HG02642 (cell line): ENCODE measurements around the gene CHST6.
"Not testable (repeated sequence)": the region's sequence is repeated elsewhere in the genome, so short reads cannot be mapped to it uniquely, and the experiment has no call there.

Experiments used
- ATAC-seq: cut with Tn5 transposase; IDR thresholded peaks from one replicate; pipeline ENCODE4 v1.9.1; 2021; ENCODE audit warnings: mild to moderate bottlenecking; ENCODE audit not compliant: unreplicated experiment, poor library complexity

The CHST6 gene

GRCh38 chr16:75456486-75456885 lies 38.8 kb downstream of the CHST6 start:
- not testable (repeated sequence) for ATAC-seq

DNA sequence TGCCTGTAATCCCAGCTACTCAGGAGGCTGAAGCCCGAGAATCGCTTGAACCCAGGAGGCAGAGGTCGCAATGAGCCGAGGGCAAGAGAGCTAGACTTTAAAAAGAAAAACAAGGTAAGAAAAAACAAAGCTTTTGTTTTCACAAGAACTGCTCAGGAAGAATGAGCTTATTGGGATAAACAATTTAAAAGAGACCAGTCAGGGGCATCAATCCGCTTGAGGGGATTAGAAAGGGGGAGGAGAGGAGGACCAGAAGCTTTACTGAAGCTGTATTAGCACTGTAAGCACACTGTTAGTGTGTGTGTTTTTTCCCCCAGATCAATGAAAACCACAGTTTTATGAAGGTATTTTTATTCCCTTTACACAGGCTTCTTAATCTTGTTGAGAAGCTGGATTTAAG lies 39.6 kb downstream of the CHST6 start:
- ATAC-seq, result no peak

- no peak for ATAC-seq
Observed at GRCh38 chr16:75452464-75453190, 42.6 kb downstream of the CHST6 start.

- no peak for ATAC-seq
Observed at GRCh38 chr16:75446416-75446815, 48.8 kb downstream of the CHST6 start.

DNA sequence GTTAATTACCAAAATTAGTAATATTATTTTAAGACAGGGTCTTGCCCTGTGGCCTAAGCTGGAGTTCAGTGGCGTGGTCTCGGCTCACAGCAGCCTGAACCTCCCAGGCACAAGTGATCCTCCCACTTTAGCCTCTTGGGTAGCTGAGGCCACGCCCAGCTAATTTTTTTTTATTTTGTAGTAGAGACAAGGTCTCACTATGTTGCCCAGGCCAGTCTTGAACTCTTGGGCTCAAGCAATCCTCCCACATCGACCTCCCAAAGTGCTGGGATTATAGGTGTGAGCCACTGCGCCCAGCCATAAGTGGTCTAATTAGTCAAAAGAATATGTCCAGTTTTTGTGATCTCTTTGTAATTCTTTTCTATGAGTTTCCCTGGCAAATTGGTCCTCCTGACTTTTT lies 49.9 kb downstream of the CHST6 start:
- no peak for ATAC-seq

- no peak for ATAC-seq
Observed at GRCh38 chr16:75443298-75443697, 51.9 kb downstream of the CHST6 start.

- ATAC-seq, result peak; percentile 74
Observed at GRCh38 chr16:75433732-75434413, 61.4 kb downstream of the CHST6 start.

GRCh38 chr16:75432828-75433731 lies 62.2 kb downstream of the CHST6 start, which contains the start of gene CFDP1:
TSS of gene CFDP1 (minus strand) at chr16:75433503. CDS start at chr16:75433352, 151 bp downstream.
- peak; percentile 96 for ATAC-seq

DNA sequence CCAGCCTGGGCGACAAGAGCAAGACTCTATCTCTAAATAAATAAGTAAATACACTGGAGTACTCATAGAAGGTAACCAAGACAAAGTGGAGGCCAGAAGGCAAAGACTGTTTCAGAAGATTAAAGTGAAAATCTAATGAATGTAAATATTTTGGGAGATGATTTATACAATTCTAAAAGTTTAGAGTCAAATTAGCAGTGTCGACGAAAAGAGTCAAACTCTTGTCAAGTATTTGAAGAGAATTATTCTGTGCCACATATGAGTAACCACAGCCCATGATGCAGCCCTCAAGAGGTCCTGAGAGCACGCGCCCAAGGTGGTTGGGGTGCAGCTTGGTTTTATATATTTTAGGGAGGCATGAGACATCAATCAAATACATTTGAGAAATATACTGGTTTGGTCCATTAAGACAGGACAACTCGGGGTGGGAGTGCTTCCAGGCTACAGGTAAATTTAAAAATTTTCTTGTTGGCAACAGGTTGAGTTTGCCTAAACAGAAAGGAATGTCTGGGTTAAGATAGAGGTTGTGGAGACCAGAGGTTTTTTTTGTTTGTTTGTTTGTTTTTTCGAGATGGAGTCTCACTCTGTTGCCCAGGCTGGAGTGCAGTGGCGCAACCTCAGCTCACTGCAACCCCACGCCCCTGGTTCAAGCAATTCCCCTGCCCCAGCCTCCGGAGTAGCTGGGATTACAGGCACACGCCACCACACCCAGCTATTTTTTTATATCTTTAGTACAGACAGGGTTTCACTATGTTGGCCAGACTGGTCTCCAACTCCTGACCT lies 65.4 kb downstream of the CHST6 start:
- ATAC-seq, result no peak

DNA sequence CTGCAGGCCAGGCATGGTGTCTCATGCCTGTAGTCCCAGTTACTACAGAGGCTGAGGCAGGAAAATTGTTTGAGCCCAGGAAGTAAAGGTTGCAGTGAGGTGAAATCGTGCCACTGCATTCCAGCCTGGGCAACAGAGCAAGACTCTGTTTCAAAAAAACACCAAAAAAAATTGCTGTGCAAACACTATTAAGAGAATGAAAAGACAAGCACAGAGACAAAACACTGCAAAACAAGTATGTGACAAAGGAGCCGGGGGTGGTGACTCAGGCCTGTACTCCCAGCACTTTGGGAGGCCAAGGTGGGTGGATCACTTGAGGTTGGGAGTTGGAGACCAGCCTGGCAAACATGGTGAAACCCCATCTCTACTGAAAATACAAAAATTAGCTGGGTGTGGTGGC lies 68.7 kb downstream of the CHST6 start:
- not testable (repeated sequence) for ATAC-seq

GRCh38 chr16:75424105-75424762 lies 71.0 kb downstream of the CHST6 start:
- not testable (repeated sequence) for ATAC-seq

DNA sequence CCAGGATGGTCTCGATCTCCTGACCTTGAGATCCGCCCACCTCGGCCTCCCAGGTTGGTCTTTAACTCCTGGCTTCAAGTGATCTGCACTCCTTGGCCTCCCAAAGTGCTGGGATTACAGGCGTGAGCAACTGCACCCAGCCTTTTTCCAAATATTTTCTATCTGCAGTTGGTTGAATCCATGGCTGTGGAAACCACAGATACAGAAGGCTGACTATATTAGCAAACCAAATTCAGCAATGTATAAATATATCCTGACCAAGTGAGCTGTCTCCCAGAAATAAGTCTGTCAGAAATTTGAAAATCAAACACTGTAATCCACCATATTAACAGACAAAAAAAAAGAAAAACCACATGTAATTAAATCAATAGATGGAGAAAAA lies 71.5 kb downstream of the CHST6 start:
- no peak for ATAC-seq
